K562 (cell line): ENCODE measurements around the gene TBC1D5. TPM values are rescaled to one million over a fixed set of nuclear protein-coding genes. Genes with fewer than 3 reads are reported as not detected.

Experiments
- ATAC-seq: fragments of 200-7000 bp; cut with Tn5 transposase; 3 replicates; pipeline ENCODE4 v1.9.1; 2020; ENCODE audit warnings: moderate library complexity
- BruUV-seq: library from RNA; stranded (reverse); fragments of 400-500 nt; replicated peaks from 2 replicates; lab custom pipeline; 2021; lab: Mats Ljungman, UMichigan
- CTCF ChIA-PET: fragments of 300-600 bp; formaldehyde crosslinking; extraction: SDS; loops from one replicate; lab custom pipeline; 2021; ENCODE audit warnings: low intra/inter-chr PET ratio; lab: Yijun Ruan, JAX
- POLR2A ChIA-PET: fragments of 300-600, 350-650 bp; sonication (Branson Sonifier 250); formaldehyde crosslinking; extraction: SDS; loops from one replicate; lab custom pipeline; 2021; ENCODE audit warnings: antibody characterized with exemption, inconsistent platforms; lab: Yijun Ruan, JAX
- DNase-seq, 4 experiments: peaks; one replicate each; pipeline versions ENCODE4 v3.0.0 to v3.0.0-alpha.2; 2011 to 2018; ENCODE audit warnings: low spot score in 3 of 4, mixed read lengths in 3 of 4; ENCODE audit errors: extremely low read depth in 1 of 4
- FAIRE-seq: peaks from 2 replicates; lab custom pipeline; 2011; peaks lifted over from hg19 to GRCh38; lab: Jason Lieb, UNC
- H2AFZ ChIP-seq: 2 replicates; pipeline ENCODE4 v1.6.0; 2011; ENCODE audit warnings: low read depth, low read length, control low read depth, inconsistent platforms
- H3K27ac ChIP-seq: fragments of 200-600 bp; 3 replicates; pipeline ENCODE4 v1.8.0; 2011; ENCODE audit warnings: low read depth, mild to moderate bottlenecking, control low read depth, inconsistent platforms, low read length, moderate library complexity, mixed read lengths; ENCODE audit errors: extremely low read depth
- H3K27me3 ChIP-seq, 2 experiments: fragments of 300-600 bp in 1 of 2; 2 replicates in 1 of 2; 3 replicates in 1 of 2; pipeline versions ENCODE4 v1.6.0 to v1.8.0; 2011; ENCODE audit warnings: inconsistent platforms in 2 of 2, low read length in 2 of 2, mild to moderate bottlenecking in 1 of 2, mixed read lengths in 1 of 2, moderate library complexity in 1 of 2; ENCODE audit not compliant: control insufficient read depth in 2 of 2, insufficient read depth in 2 of 2
- H3K36me3 ChIP-seq: fragments of 300-600 bp; 3 replicates; pipeline ENCODE4 v1.8.0; 2011; ENCODE audit warnings: mild to moderate bottlenecking, low read length, inconsistent platforms; ENCODE audit not compliant: control insufficient read depth, insufficient read depth
- H3K4me1 ChIP-seq, 2 experiments: fragments of 200-600 bp in 1 of 2; replicated peaks in 1 of 2; 2 replicates in 1 of 2; 3 replicates in 1 of 2; pipeline versions ENCODE4 v1.5.1 to v1.8.0; 2011; ENCODE audit warnings: inconsistent platforms in 2 of 2, low read length in 2 of 2, mild to moderate bottlenecking in 1 of 2, mixed read lengths in 1 of 2, moderate library complexity in 1 of 2; ENCODE audit not compliant: control insufficient read depth in 2 of 2, insufficient read depth in 2 of 2
- H3K4me2 ChIP-seq: 2 replicates; pipeline ENCODE4 v1.6.1; 2011; ENCODE audit warnings: low read length, control low read depth, inconsistent platforms, mixed read lengths; ENCODE audit not compliant: insufficient read depth
- H3K4me3 ChIP-seq: fragments of 200-600 bp; sonication (generic), shearing (Covaris generic); 2 replicates; pipeline ENCODE4 v1.5.1; 2016; ENCODE audit warnings: control low read depth, inconsistent platforms
- H3K79me2 ChIP-seq: fragments of 200-600 bp; 3 replicates; pipeline ENCODE4 v1.8.0; 2011; ENCODE audit warnings: low read length, inconsistent platforms; ENCODE audit not compliant: control insufficient read depth, insufficient read depth
- H3K9ac ChIP-seq, 2 experiments: 2 replicates each; pipeline versions ENCODE4 v1.6.0 to v1.6.1; 2011; ENCODE audit warnings: low read depth in 2 of 2, low read length in 2 of 2, control low read depth in 1 of 2, inconsistent platforms in 1 of 2, mild to moderate bottlenecking in 1 of 2, mixed read lengths in 1 of 2; ENCODE audit not compliant: insufficient read depth in 1 of 2
- H3K9me1 ChIP-seq: one replicate; pipeline ENCODE4 v1.6.0; 2011; ENCODE audit warnings: inconsistent platforms, mild to moderate bottlenecking, low read length, moderate library complexity; ENCODE audit not compliant: control insufficient read depth, insufficient read depth
- H3K9me3 ChIP-seq: replicated peaks from 2 replicates; pipeline ENCODE4 v1.5.1; 2011; ENCODE audit warnings: low read depth, low read length, inconsistent platforms; ENCODE audit not compliant: control insufficient read depth, insufficient read depth
- H4K20me1 ChIP-seq: replicated peaks from 2 replicates; pipeline ENCODE4 v1.6.1; 2011; ENCODE audit warnings: low read length, inconsistent platforms, mixed read lengths; ENCODE audit not compliant: control insufficient read depth, insufficient read depth
- KLF16 ChIP-seq: IDR thresholded peaks from 2 replicates; pipeline ENCODE4 v1.6.1; 2016; ENCODE audit warnings: antibody characterized with exemption
- L3MBTL2 ChIP-seq: fragments of 450-650 bp; IDR thresholded peaks from 2 replicates; pipeline ENCODE4 v1.6.1; 2016; ENCODE audit warnings: mild to moderate bottlenecking, moderate library complexity
- NONO ChIP-seq, 2 experiments: fragments of 200-400 bp in 1 of 2; fragments of 450-650 bp in 1 of 2; formaldehyde crosslinking in 1 of 2; IDR thresholded peaks; 2 replicates each; pipeline ENCODE4 v1.6.1; 2017; ENCODE audit warnings: low read depth in 2 of 2, mild to moderate bottlenecking in 2 of 2, moderate library complexity in 2 of 2, low read length in 1 of 2
- SMARCE1 ChIP-seq: fragments of 450-650 bp; IDR thresholded peaks from 2 replicates; pipeline ENCODE4 v1.7.1; 2016; ENCODE audit warnings: mild to moderate bottlenecking
- SRSF1 ChIP-seq: fragments of 200-400 bp; formaldehyde crosslinking; IDR thresholded peaks from 2 replicates; pipeline ENCODE4 v1.6.1; 2017; ENCODE audit warnings: mild to moderate bottlenecking, low read depth, low read length, moderate library complexity
- ZBTB1 ChIP-seq: sonication (generic); formaldehyde crosslinking; IDR thresholded peaks from 2 replicates; pipeline ENCODE4 v1.8.1; 2023; ENCODE audit warnings: missing genetic modification reagents, low read depth, mild to moderate bottlenecking, borderline replicate concordance
- ZBTB40 ChIP-seq, 2 experiments: fragments of 450-650 bp in 1 of 2; sonication (generic) in 1 of 2; formaldehyde crosslinking in 1 of 2; IDR thresholded peaks; 2 replicates each; pipeline versions ENCODE4 v1.7.1 to v1.9.0; 2016 to 2022; ENCODE audit warnings: inconsistent platforms in 1 of 2, mild to moderate bottlenecking in 1 of 2, missing genetic modification reagents in 1 of 2
- ZNF609 ChIP-seq: sonication (generic); formaldehyde crosslinking; IDR thresholded peaks from 2 replicates; pipeline ENCODE4 v1.8.1; 2023; ENCODE audit warnings: missing genetic modification reagents, mild to moderate bottlenecking, borderline replicate concordance
- WGBS: fragments of 100-300 bp; shearing (Covaris generic); methylation state at CpG from one replicate; pipeline ENCODE4 v1.1.6; 2016; ENCODE audit warnings: low coverage, mixed read lengths; ENCODE audit not compliant: insufficient coverage; ENCODE audit errors: missing lambda C conversion rate; 5-methylcytosine and 5-hydroxymethylcytosine counted together
- in situ Hi-C: fragments of 300-500 bp; cut with MboI; formaldehyde crosslinking; loops from 4 replicates; pipeline ENCODE4 v1.15.0; 2018; ENCODE audit warnings: inconsistent platforms, mixed read lengths
- intact Hi-C: fragments of 100-400 bp; cut with micrococcal nuclease; formaldehyde crosslinking; loops from 2 replicates; pipeline ENCODE4 v1.14.2; 2022
- polyA plus RNA-seq, 8 experiments: library from polyadenylated mRNA; depleted of rRNA in 4 of 8; stranded (reverse) in 5 of 8; unstranded in 3 of 8; fragments of >200 nt; fragmentation: Nextera tagmentation in 2 of 8; fragmentation: Illumina TruSeq in 1 of 8; extraction: Ambion mirVana in 2 of 8; extraction: Trizol in 1 of 8; gene quantifications; 2 replicates each; pipeline versions ENCODE4 v1.2.1 to v1.2.3, GENCODE V29; 2011 to 2014; ENCODE audit warnings: inconsistent platforms in 1 of 8, missing spikeins in 1 of 8
- total RNA-seq, 7 experiments: library from RNA; depleted of rRNA in 6 of 7; stranded (reverse); fragments of >200 nt in 6 of 7; fragmentation: Illumina TruSeq in 2 of 7; extraction: Trizol in 2 of 7; gene quantifications; 2 replicates each; pipeline versions ENCODE4 v1.2.1 to v1.2.3, GENCODE V29; 2011 to 2021; ENCODE audit warnings: low replicate concordance in 1 of 7

Gene TBC1D5
- total and polyA plus RNA-seq, 9 of the 15 experiments (the other 6 are each of a cell fraction or from before 2014, with no cell fraction given): 2.9 to 38.1 (median 25.6) TPM

GRCh38 chr3:17580901-17581300 lies 161.5 kb downstream of the TBC1D5 start:
- BruUV-seq: no TSS peak
- peak in 1 of 4 experiments; percentile 46 for DNase-seq
- TF ChIP-seq SMARCE1 (0 out of 2 replicates have a peak, but pooled peaks have one; percentile 13), SRSF1 (no peak), ZBTB1 (CRISPR knock-in tag) (no peak), L3MBTL2 (0 out of 2 replicates have a peak, but pooled peaks have one; percentile 39), NONO (IDR thresholded peaks at IDR 0.05; ENCODE audit: low read depth in 2 of 2, low read length in 1 of 2) (no peak), KLF16 (no peak), ZBTB40 (IDR thresholded peaks at IDR 0.05) (no peak), ZBTB40 (CRISPR knock-in tag; IDR thresholded peaks at IDR 0.05) (no peak), ZNF609 (CRISPR knock-in tag) (no peak)

More at GRCh38 chr3:17580901-17581300, 161.5 kb downstream of the TBC1D5 start:
- in situ Hi-C loops (no loop called here), intact Hi-C loops (no loop called here)
- FAIRE-seq (peak; percentile 52), ATAC-seq (peak; percentile 69)
- Histone ChIP-seq H3K36me3 (no peaks in the 10 kb centered on the region), H3K27me3 (no peaks in the 10 kb centered on the region), H3K9ac (no peak overlapping the region), H2AFZ (no peak overlapping the region), H3K4me2 (no peak overlapping the region), H3K27ac (no peak overlapping the region), H3K4me1 (peaks cover 0 to 10% of the 10 kb centered on the region in 2 experiments; a peak in 3 of 5 replicates), H3K9me3 (no peaks in the 10 kb centered on the region), H3K4me3 (no peak overlapping the region), H3K9me1 (no peaks in the 10 kb centered on the region), H4K20me1 (no peaks in the 10 kb centered on the region), H3K79me2 (no peaks in the 10 kb centered on the region)
- WGBS: 49% methylated on average over 4 of the region's 4 CpGs
- ChIA-PET CTCF (no interaction called here), POLR2A (no interaction called here)
